Measurements from ENCODE around the gene ABLIM1.

GRCh38 chr10:114541081-114541796 lies 116.8 kb downstream of the ABLIM1 start:
- no peak for TF ChIP-seq CTCF (IDR thresholded peaks at IDR 0.05)
- no peak for TF ChIP-seq POLR2A (IDR thresholded peaks at IDR 0.05)
